Measurements from ENCODE around the gene LMCD1.

GRCh38 chr3:8579096-8579495 lies 77.5 kb downstream of the LMCD1 start:
- TF ChIP-seq, protein P1, sequence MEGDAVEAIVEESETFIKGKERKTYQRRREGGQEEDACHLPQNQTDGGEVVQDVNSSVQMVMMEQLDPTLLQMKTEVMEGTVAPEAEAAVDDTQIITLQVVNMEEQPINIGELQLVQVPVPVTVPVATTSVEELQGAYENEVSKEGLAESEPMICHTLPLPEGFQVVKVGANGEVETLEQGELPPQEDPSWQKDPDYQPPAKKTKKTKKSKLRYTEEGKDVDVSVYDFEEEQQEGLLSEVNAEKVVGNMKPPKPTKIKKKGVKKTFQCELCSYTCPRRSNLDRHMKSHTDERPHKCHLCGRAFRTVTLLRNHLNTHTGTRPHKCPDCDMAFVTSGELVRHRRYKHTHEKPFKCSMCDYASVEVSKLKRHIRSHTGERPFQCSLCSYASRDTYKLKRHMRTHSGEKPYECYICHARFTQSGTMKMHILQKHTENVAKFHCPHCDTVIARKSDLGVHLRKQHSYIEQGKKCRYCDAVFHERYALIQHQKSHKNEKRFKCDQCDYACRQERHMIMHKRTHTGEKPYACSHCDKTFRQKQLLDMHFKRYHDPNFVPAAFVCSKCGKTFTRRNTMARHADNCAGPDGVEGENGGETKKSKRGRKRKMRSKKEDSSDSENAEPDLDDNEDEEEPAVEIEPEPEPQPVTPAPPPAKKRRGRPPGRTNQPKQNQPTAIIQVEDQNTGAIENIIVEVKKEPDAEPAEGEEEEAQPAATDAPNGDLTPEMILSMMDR (IDR thresholded peaks at IDR 0.05; ENCODE audit: borderline replicate concordance, extremely low read depth, low read length, poor library complexity, severe bottlenecking): no peak
- no peak for TF ChIP-seq EZH2 (IDR thresholded peaks at IDR 0.05; ENCODE audit: borderline replicate concordance, low read depth, low read length, severe bottlenecking)
